LoVo (cell line): ENCODE measurements around the gene EVA1C.
"Not testable (repeated sequence)": the region's sequence is repeated elsewhere in the genome, so short reads cannot be mapped to it uniquely, and the experiment has no call there.

ENCODE experiments used
- DNase-seq: peaks from one replicate; pipeline ENCODE4 v3.0.0-alpha.2; 2016; ENCODE audit warnings: low spot score

Gene EVA1C

GRCh38 chr21:32530809-32531208, 118.3 kb downstream of the EVA1C start:
- DNase-seq = not testable (repeated sequence)

GRCh38 chr21:32531561-32531960, 119.1 kb downstream of the EVA1C start:
- DNase-seq = not testable (repeated sequence)

- DNase-seq = no peak
These were observed 120.1 kb downstream of the EVA1C start for GRCh38 chr21:32532636-32533035.

- no peak for DNase-seq
These were observed 120.5 kb downstream of the EVA1C start for GRCh38 chr21:32533053-32533452.

- DNase-seq = no peak
These were observed 121.1 kb downstream of the EVA1C start for GRCh38 chr21:32533611-32534010.

GRCh38 chr21:32534113-32534512, 121.6 kb downstream of the EVA1C start:
- DNase-seq = no peak

GRCh38 chr21:32535612-32536011, 123.1 kb downstream of the EVA1C start:
- no peak for DNase-seq

- DNase-seq = no peak
These were observed 125.0 kb downstream of the EVA1C start for GRCh38 chr21:32537569-32537881.

GRCh38 chr21:32538147-32538792, 125.8 kb downstream of the EVA1C start:
- no peak for DNase-seq

- no peak for DNase-seq
These were observed 126.9 kb downstream of the EVA1C start for GRCh38 chr21:32539378-32539777.

- DNase-seq = not testable (repeated sequence)
These were observed 130.6 kb downstream of the EVA1C start for GRCh38 chr21:32543056-32543455.

GRCh38 chr21:32543975-32544374, 131.5 kb downstream of the EVA1C start:
- no peak for DNase-seq

GRCh38 chr21:32544697-32545096, 132.2 kb downstream of the EVA1C start:
- no peak for DNase-seq

- DNase-seq = no peak
These were observed 133.5 kb downstream of the EVA1C start for GRCh38 chr21:32545948-32546441.

- no peak for DNase-seq
These were observed 134.5 kb downstream of the EVA1C start for GRCh38 chr21:32547018-32547417.

- no peak for DNase-seq
These were observed 136.5 kb downstream of the EVA1C start for GRCh38 chr21:32548978-32549377.

- DNase-seq = no peak
These were observed 136.9 kb downstream of the EVA1C start for GRCh38 chr21:32549440-32549839.

GRCh38 chr21:32549886-32550285, 137.4 kb downstream of the EVA1C start:
- no peak for DNase-seq

- DNase-seq = no peak
These were observed 142.5 kb downstream of the EVA1C start for GRCh38 chr21:32554832-32555638.

GRCh38 chr21:32558106-32558505, 145.6 kb downstream of the EVA1C start:
- DNase-seq = no peak

GRCh38 chr21:32559006-32559610, 146.6 kb downstream of the EVA1C start:
- DNase-seq = no peak

GRCh38 chr21:32560896-32561295, 148.4 kb downstream of the EVA1C start:
- no peak for DNase-seq

- not testable (repeated sequence) for DNase-seq
These were observed 149.0 kb downstream of the EVA1C start for GRCh38 chr21:32561476-32561875.
